Measurements from ENCODE around the gene PRPF4. TPM values are rescaled to one million over a fixed set of nuclear protein-coding genes. Genes with fewer than 3 reads are reported as not detected.

The PRPF4 gene
- total and polyA plus RNA-seq, 4 donors, result 7.5 to 20.6 (median 17.3) TPM

DNA sequence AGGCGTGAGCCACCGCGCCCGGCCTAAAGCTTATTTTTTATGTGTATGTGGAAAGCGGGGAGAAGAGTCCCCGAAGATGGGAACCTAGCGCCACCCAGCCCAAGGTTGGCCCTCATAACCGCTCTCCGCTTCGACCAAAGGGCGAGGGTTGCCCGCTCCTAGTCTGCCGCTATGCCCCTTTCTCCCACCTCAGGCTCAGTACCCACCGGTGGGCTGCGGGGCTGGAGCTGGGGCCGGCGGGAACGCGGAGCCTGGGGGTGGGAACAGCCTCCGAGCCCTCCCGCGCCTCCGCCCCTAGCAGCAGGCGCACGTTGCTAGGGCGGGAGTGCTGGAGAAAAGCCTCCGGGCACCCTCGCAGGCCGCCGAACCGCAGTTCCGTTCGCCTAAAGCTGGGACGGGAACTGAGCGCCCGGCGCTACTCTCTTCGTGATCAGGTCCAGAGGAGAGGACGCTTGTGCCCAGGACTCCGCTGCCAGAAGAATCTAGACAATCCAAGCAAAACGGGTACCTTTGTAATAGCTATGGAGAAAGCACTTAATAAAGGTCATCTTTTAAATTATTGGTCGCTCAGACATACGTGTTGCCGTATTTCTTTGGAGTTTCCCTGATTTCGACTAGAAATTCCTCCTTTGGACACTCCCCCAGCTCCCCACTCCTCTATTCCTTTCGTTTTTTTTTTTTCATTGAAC, 64.7 kb downstream of the PRPF4 start, which contains the start of gene WDR31:
Gene WDR31, minus strand, starts transcription at position 265 of the 689 bp plus-strand sequence. CDS start 8,253 bp downstream, outside the sequence.
- H3K9me3 ChIP-seq (ENCODE audit: control insufficient read depth in 4 of 4, insufficient read depth in 3 of 4, low read length in 3 of 4), result no peaks in the 10 kb centered on the region
- H3K27ac ChIP-seq (ENCODE audit: low read depth in 1 of 2, low read length in 1 of 2), result peak within 1 kb of the TSS; percentile 63 to 84
- ATAC-seq (ENCODE audit: insufficient read depth, low FRiP score) (peak; percentile 99), DNase-seq (peak; percentile 92 to 97 (median 92))
- TF ChIP-seq, protein P1, sequence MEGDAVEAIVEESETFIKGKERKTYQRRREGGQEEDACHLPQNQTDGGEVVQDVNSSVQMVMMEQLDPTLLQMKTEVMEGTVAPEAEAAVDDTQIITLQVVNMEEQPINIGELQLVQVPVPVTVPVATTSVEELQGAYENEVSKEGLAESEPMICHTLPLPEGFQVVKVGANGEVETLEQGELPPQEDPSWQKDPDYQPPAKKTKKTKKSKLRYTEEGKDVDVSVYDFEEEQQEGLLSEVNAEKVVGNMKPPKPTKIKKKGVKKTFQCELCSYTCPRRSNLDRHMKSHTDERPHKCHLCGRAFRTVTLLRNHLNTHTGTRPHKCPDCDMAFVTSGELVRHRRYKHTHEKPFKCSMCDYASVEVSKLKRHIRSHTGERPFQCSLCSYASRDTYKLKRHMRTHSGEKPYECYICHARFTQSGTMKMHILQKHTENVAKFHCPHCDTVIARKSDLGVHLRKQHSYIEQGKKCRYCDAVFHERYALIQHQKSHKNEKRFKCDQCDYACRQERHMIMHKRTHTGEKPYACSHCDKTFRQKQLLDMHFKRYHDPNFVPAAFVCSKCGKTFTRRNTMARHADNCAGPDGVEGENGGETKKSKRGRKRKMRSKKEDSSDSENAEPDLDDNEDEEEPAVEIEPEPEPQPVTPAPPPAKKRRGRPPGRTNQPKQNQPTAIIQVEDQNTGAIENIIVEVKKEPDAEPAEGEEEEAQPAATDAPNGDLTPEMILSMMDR (IDR thresholded peaks at IDR 0.05; ENCODE audit: control extremely low read depth, extremely low read depth), result no peak
- no peaks in the 10 kb centered on the region for H3K27me3 ChIP-seq (ENCODE audit: control insufficient read depth in 3 of 3, insufficient read depth in 3 of 3, low read length in 2 of 3)
- H3K9ac ChIP-seq (ENCODE audit: insufficient read depth in 1 of 2, low read length in 2 of 2), result peak within 1 kb of the TSS in 1 of 2 donors; percentile 74
- peaks cover 0 to 14% (median 1%) of the 10 kb centered on the region in 5 donors for H3K4me1 ChIP-seq (ENCODE audit: control insufficient read depth in 5 of 5, insufficient read depth in 5 of 5, low read length in 5 of 5)
- H3K4me3 ChIP-seq, result peak within 1 kb of the TSS; percentile 94
- 0 to 1% methylated on average over 45 to 46 of the region's 46 CpGs for WGBS, 2 donors
- H3K36me3 ChIP-seq (ENCODE audit: control insufficient read depth in 4 of 4, insufficient read depth in 4 of 4, low read length in 4 of 4), result no peaks in the 10 kb centered on the region

DNA sequence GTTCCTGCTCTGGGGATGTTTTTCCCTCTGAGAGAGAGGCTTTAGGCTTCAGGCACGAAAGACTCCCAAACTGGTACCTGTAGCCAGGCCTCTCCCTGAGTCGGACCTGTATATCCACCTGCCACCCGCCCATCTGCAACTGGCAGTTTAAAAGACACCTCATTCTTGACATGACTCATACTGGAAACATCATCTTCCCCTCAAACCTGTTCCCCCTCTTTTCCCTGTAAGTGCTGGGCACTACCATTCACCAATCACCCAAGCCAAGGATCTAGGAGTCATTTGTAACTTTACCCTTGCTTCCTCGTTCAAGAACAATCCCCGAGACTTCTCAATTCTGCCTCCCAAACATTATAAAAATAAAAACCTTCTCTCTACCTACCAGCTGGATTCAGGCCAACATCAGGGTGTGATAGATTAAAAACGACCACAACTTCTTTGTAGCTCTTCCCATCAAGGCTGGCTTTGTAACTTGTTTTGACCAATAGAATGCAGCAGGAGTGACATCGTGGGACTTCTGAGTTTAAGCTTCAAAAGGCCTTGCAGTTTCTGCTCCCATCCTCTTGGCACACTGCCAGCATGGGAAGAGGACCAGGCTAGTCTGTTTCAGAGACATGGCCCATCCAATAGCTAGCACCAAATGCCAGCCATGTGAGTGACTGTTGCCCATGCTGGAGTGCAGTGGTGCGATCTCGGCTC, 66.4 kb downstream of the PRPF4 start:
- H3K9me3 ChIP-seq (ENCODE audit: control insufficient read depth in 4 of 4, insufficient read depth in 3 of 4, low read length in 3 of 4), result no peaks in the 10 kb centered on the region
- ATAC-seq (ENCODE audit: insufficient read depth, low FRiP score), result no peak
- TF ChIP-seq, protein P1 (IDR thresholded peaks at IDR 0.05; ENCODE audit: control extremely low read depth, extremely low read depth), result no peak
- no peaks in the 10 kb centered on the region for H3K27me3 ChIP-seq (ENCODE audit: control insufficient read depth in 3 of 3, insufficient read depth in 3 of 3, low read length in 2 of 3)
- no peak overlapping the region for H3K9ac ChIP-seq (ENCODE audit: insufficient read depth in 1 of 2, low read length in 2 of 2)
- DNase-seq, result peak in 1 of 3 donors; percentile 33
- H3K36me3 ChIP-seq (ENCODE audit: control insufficient read depth in 4 of 4, insufficient read depth in 4 of 4, low read length in 4 of 4), result no peaks in the 10 kb centered on the region
- H3K4me3 ChIP-seq, result no peak overlapping the region
- peaks cover 0 to 14% (median 1%) of the 10 kb centered on the region in 5 donors for H3K4me1 ChIP-seq (ENCODE audit: control insufficient read depth in 5 of 5, insufficient read depth in 5 of 5, low read length in 5 of 5)
- 73 to 78% methylated on average over 9 of the region's 9 CpGs for WGBS, 2 donors
- no peak overlapping the region for H3K27ac ChIP-seq (ENCODE audit: low read depth in 1 of 2, low read length in 1 of 2)

Other genes with a start within 250 kb of the PRPF4 start
- 1 to 10 TPM; 2.4 to 8.6 TPM for gene ZFP37, start 218.9 kb upstream of the PRPF4 start, total RNA-seq
- gene ZFP37, start 218.9 kb upstream of the PRPF4 start, polyA plus RNA-seq, result 1 to 10 TPM in 1 of 2 donors, under 1 TPM in 1; 0.43 to 1.0 TPM
- gene SLC31A2, start 124.7 kb upstream of the PRPF4 start, total RNA-seq, result 10 to 100 TPM; 11.2 to 34.2 TPM
- 10 to 100 TPM; 14.2 to 63.6 TPM for gene SLC31A2, start 124.7 kb upstream of the PRPF4 start, polyA plus RNA-seq
- gene FKBP15, start 54.4 kb upstream of the PRPF4 start, total RNA-seq, result 10 to 100 TPM; 43.2 to 45.0 TPM
- 10 to 100 TPM; 18.2 to 47.0 TPM for gene FKBP15, start 54.4 kb upstream of the PRPF4 start, polyA plus RNA-seq
- 10 to 100 TPM; 13.9 to 39.3 TPM for gene SLC31A1, start 54.1 kb upstream of the PRPF4 start, total RNA-seq
- gene SLC31A1, start 54.1 kb upstream of the PRPF4 start, polyA plus RNA-seq, result 10 to 100 TPM; 14.3 to 22.0 TPM
- 10 to 100 TPM; 19.0 to 22.8 TPM for gene CDC26, start 86 bp upstream of the PRPF4 start, total RNA-seq
- 10 to 100 TPM; 24.8 to 41.8 TPM for gene CDC26, start 86 bp upstream of the PRPF4 start, polyA plus RNA-seq
- gene RNF183, start 27.7 kb downstream of the PRPF4 start, total RNA-seq, result under 1 TPM; 0.25 to 0.88 TPM
- 1 to 10 TPM in 1 of 2 donors, under 1 TPM in 1; 0.12 to 1.1 TPM for gene RNF183, start 27.7 kb downstream of the PRPF4 start, polyA plus RNA-seq
- gene WDR31, start 64.6 kb downstream of the PRPF4 start, total RNA-seq, result 1 to 10 TPM; 6.2 to 7.0 TPM
- 1 to 10 TPM; 1.8 TPM for gene WDR31, start 64.6 kb downstream of the PRPF4 start, polyA plus RNA-seq
- gene BSPRY, start 73.9 kb downstream of the PRPF4 start, total RNA-seq, result 10 to 100 TPM in 1 of 2 donors, 1 to 10 TPM in 1; 8.8 to 12.7 TPM
- gene BSPRY, start 73.9 kb downstream of the PRPF4 start, polyA plus RNA-seq, result 10 to 100 TPM in 1 of 2 donors, 1 to 10 TPM in 1; 9.2 to 12.7 TPM
- 10 to 100 TPM; 17.0 to 20.9 TPM for gene HDHD3, start 101.3 kb downstream of the PRPF4 start, total RNA-seq
- 10 to 100 TPM; 17.0 to 21.1 TPM for gene HDHD3, start 101.3 kb downstream of the PRPF4 start, polyA plus RNA-seq
- 10 to 100 TPM; 30.5 to 41.3 TPM for gene ALAD, start 125.6 kb downstream of the PRPF4 start, total RNA-seq
- gene ALAD, start 125.6 kb downstream of the PRPF4 start, polyA plus RNA-seq, result 10 to 100 TPM; 22.5 to 26.6 TPM
- gene POLE3, start 135.0 kb downstream of the PRPF4 start, total RNA-seq, result 10 to 100 TPM; 25.9 to 31.0 TPM
- gene POLE3, start 135.0 kb downstream of the PRPF4 start, polyA plus RNA-seq, result 10 to 100 TPM; 21.7 to 42.9 TPM
- 1 to 10 TPM in 1 of 2 donors, under 1 TPM in 1; 0.74 to 1.2 TPM for gene C9orf43, start 135.1 kb downstream of the PRPF4 start, total RNA-seq
- under 1 TPM; 0.27 to 0.28 TPM for gene C9orf43, start 135.1 kb downstream of the PRPF4 start, polyA plus RNA-seq
- gene RGS3, start 188.1 kb downstream of the PRPF4 start, total RNA-seq, result 10 to 100 TPM; 79.0 to 91.8 TPM
- 10 to 100 TPM; 43.0 to 68.8 TPM for gene RGS3, start 188.1 kb downstream of the PRPF4 start, polyA plus RNA-seq

Data from lung (tissue), 12 donors.